Peyer's patch (tissue), 4 donors: ENCODE data around the gene CRADD.
"Not testable (repeated sequence)": the region's sequence is repeated elsewhere in the genome, so short reads cannot be mapped to it uniquely, and the experiment has no call there.

Experiments used
- CTCF ChIP-seq, 6 experiments: fragments of 450-650 bp in 4 of 6; fragments of 200-600 bp in 2 of 6; sonication (generic) in 1 of 6; IDR thresholded peaks; one replicate each; pipeline ENCODE4 v1.5.1; 2017 to 2019; ENCODE audit warnings: antibody characterized with exemption in 6 of 6, mild to moderate bottlenecking in 3 of 6, moderate library complexity in 1 of 6
- POLR2A ChIP-seq, 2 donors: fragments of 450-650 bp; IDR thresholded peaks; one replicate each; pipeline ENCODE4 v1.5.1; 2017; ENCODE audit warnings: antibody characterized with exemption in 2 of 2, mild to moderate bottlenecking in 2 of 2, moderate library complexity in 2 of 2

DNA sequence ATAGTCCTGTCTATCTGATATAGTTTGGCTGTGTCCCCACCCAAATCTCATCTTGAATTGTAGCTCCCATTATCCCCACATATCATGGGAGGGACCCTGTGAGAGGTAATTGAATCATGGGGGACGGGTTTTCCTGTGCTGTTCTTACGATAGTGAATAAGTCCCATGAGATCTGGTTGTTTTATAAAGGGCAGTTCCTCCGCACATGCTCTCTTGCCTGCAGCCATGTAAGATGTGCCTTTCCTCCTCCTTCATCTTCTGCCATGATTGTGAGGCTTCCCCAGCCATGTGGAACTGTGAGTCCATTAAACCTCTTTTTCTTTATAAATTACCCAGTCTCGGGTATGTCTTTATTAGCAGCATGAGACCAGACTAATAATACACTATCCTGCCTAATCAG, 251.9 kb downstream of the CRADD start:
- not testable (repeated sequence) for TF ChIP-seq CTCF, POLR2A (IDR thresholded peaks at IDR 0.05)
